Psoas muscle (tissue), 8 donors: Measurements from ENCODE around the gene PHC2. TPM values are rescaled to one million over a fixed set of nuclear protein-coding genes. Genes with fewer than 3 reads are reported as not detected.

Experiments used
- ATAC-seq, 4 donors: fragments of 200-7000 bp; cut with Tn5 transposase; one replicate each; pipeline ENCODE4 v1.9.1; 2020; ENCODE audit warnings: moderate library complexity in 3 of 4, mild to moderate bottlenecking in 2 of 4
- DNase-seq, 2 donors: peaks; one replicate each; pipeline ENCODE4 v3.0.0-alpha.2; 2020
- H3K27ac ChIP-seq: fragments of 200-600 bp; one replicate; pipeline ENCODE4 v1.8.0; 2022
- H3K27me3 ChIP-seq, 3 donors: fragments of 200-600 bp in 1 of 3; one replicate each; pipeline versions ENCODE4 v1.6.1 to v1.8.0; 2013 to 2022; ENCODE audit warnings: low read length in 2 of 3, mild to moderate bottlenecking in 2 of 3, moderate library complexity in 1 of 3; ENCODE audit not compliant: insufficient read depth in 3 of 3
- H3K36me3 ChIP-seq, 2 donors: fragments of 200-600 bp in 1 of 2; one replicate each; pipeline versions ENCODE4 v1.6.1 to v1.8.0; 2013 to 2022; ENCODE audit warnings: low read depth in 1 of 2, mild to moderate bottlenecking in 1 of 2, moderate library complexity in 1 of 2; ENCODE audit not compliant: insufficient read depth in 1 of 2
- H3K4me1 ChIP-seq: fragments of 200-600 bp; one replicate; pipeline ENCODE4 v1.8.0; 2022
- H3K4me3 ChIP-seq: fragments of 200-600 bp; one replicate; pipeline ENCODE4 v1.8.0; 2022; ENCODE audit warnings: mild to moderate bottlenecking
- H3K9me3 ChIP-seq: fragments of 200-600 bp; one replicate; pipeline ENCODE4 v1.8.0; 2022
- CTCF ChIP-seq: fragments of 200-600 bp; IDR thresholded peaks from one replicate; pipeline ENCODE4 v1.8.0; 2022; ENCODE audit warnings: antibody characterized with exemption
- WGBS, 3 donors: extraction: QIAGEN DNeasy Blood & Tissue Kit; methylation state at CpG; one replicate each; pipeline versions ENCODE4 v1.1.6 to v1.1.7; 2013; 5-methylcytosine and 5-hydroxymethylcytosine counted together
- intact Hi-C, 2 donors: fragments of 100-400 bp; cut with DNase I; formaldehyde crosslinking; loops; one replicate each; pipeline versions ENCODE4 v1.11.0 to v1.14.2; 2022
- polyA plus RNA-seq, 3 donors: library from polyadenylated mRNA; stranded (reverse); fragments of 200-250 nt; gene quantifications; one replicate each; pipeline ENCODE4 v1.2.3, GENCODE V29; 2013
- total RNA-seq, 4 donors: library from RNA; stranded (reverse); fragmentation: NEBNext Ultra II Directional in 2 of 4; extraction: Animal tissue kit (Norgen Biotek cat#: 25700) in 2 of 4; gene quantifications; one replicate each; pipeline versions ENCODE4 v1.2.1 to v1.2.4, GENCODE V29; 2021 to 2023
- donor health status: healthy with polysubstance abuse.
- donor health status: DM: no; HTN: no; CAD: no; lungs with moderate emphysema.
- donor health status: Bipolar disorder and iron deficiency.
- donor health status: healthy.
- donor health status: DM: yes; HTN: yes; CAD: no.
- donor health status: DM: no; HTN: no; CAD: no.
- donor health status: DM: no; HTN: no; CAD: no.
- donor health status: DM: yes; HTN: yes; CAD: no.

PHC2 gene
- total and polyA plus RNA-seq, 7 donors, result 74.1 to 427 (median 338) TPM

- intact Hi-C loops, result no loop called here
- Histone ChIP-seq H3K9me3 (no peaks in the 10 kb centered on the region), H3K27me3 (no peaks in the 10 kb centered on the region), H3K36me3 (peaks cover 2 to 6% of the 10 kb centered on the region in 2 donors), H3K4me1 (peaks cover 26% of the 10 kb centered on the region), H3K27ac (no peak overlapping the region), H3K4me3 (no peak overlapping the region)
- TF ChIP-seq CTCF, result no peak
- WGBS, 3 donors, result 70 to 81% (median 79%) methylated on average over 4 of the region's 4 CpGs
- no peak for ATAC-seq
- no peak for DNase-seq
Observed at GRCh38 chr1:33424205-33424604, 6.7 kb downstream of the PHC2 start.

- peaks cover 2 to 6% of the 10 kb centered on the region in 2 donors for H3K36me3 ChIP-seq
- H3K4me1 ChIP-seq, result no peaks in the 10 kb centered on the region
- H3K27me3 ChIP-seq, result no peaks in the 10 kb centered on the region
- ATAC-seq (no peak), DNase-seq (no peak)
- 76 to 79% (median 79%) methylated on average over 7 of the region's 7 CpGs for WGBS, 3 donors
- intact Hi-C loops, result no loop called here
- no peak overlapping the region for H3K4me3 ChIP-seq
- H3K9me3 ChIP-seq, result peaks cover 11% of the 10 kb centered on the region
- no peak for TF ChIP-seq CTCF
- H3K27ac ChIP-seq, result no peak overlapping the region
Observed at GRCh38 chr1:33420870-33421775, 9.8 kb downstream of the PHC2 start.

- Histone ChIP-seq H3K27ac (no peak overlapping the region), H3K9me3 (peaks cover 16% of the 10 kb centered on the region), H3K4me1 (peaks cover 5% of the 10 kb centered on the region), H3K27me3 (no peaks in the 10 kb centered on the region), H3K36me3 (no peaks in the 10 kb centered on the region), H3K4me3 (no peak overlapping the region)
- WGBS, 3 donors, result 91 to 100% (median 96%) methylated on average over 1 of the region's 1 CpG
- no peak for ATAC-seq
- DNase-seq, result no peak
- no peak for TF ChIP-seq CTCF
- intact Hi-C loops, result no loop called here
Observed at GRCh38 chr1:33418811-33419210, 12.1 kb downstream of the PHC2 start.

- no peak overlapping the region for H3K27ac ChIP-seq
- intact Hi-C loops, result no loop called here
- no peak overlapping the region for H3K4me3 ChIP-seq
- no peak for ATAC-seq
- TF ChIP-seq CTCF, result no peak
- H3K27me3 ChIP-seq, result no peaks in the 10 kb centered on the region
- WGBS, 3 donors, result 59 to 73% (median 67%) methylated on average over 5 of the region's 5 CpGs
- H3K36me3 ChIP-seq, result no peaks in the 10 kb centered on the region
- peaks cover 16% of the 10 kb centered on the region for H3K9me3 ChIP-seq
- DNase-seq, result no peak
- H3K4me1 ChIP-seq, result peaks cover 21% of the 10 kb centered on the region
Observed at GRCh38 chr1:33414879-33415278, 16.0 kb downstream of the PHC2 start.
